ENCODE data around the gene NPIPB8. TPM values are rescaled to one million over a fixed set of nuclear protein-coding genes. Genes with fewer than 3 reads are reported as not detected.

NPIPB8 gene
- total and polyA plus RNA-seq, 2 donors (not counting 3 experiments of a cell fraction or from before 2014, with no cell fraction given), result 0.11 TPM; not detected in 1

GRCh38 chr16:28591355-28591754 lies 46.5 kb upstream of the NPIPB8 start:
- no peak for TF ChIP-seq GATA2 (IDR thresholded peaks at IDR 0.05; ENCODE audit: insufficient read depth, insufficient read length, low read depth, low read length)
- no peak for TF ChIP-seq EZH2 (IDR thresholded peaks at IDR 0.05; ENCODE audit: borderline replicate concordance, low read depth, low read length, severe bottlenecking)
- TF ChIP-seq MAX (IDR thresholded peaks at IDR 0.05; ENCODE audit: insufficient read depth, insufficient read length), result no peak
- no peak for TF ChIP-seq CTCF (IDR thresholded peaks at IDR 0.05; ENCODE audit: extremely low read depth in 1 of 2, insufficient read depth in 1 of 2, low read depth in 1 of 2, low read length in 2 of 2)
- no peak for TF ChIP-seq FOS (IDR thresholded peaks at IDR 0.05; ENCODE audit: borderline replicate concordance, insufficient read depth, low read length)
- TF ChIP-seq POLR2A (IDR thresholded peaks at IDR 0.05; ENCODE audit: low read depth, low read length), result no peak
- no peak for TF ChIP-seq POLR2AphosphoS5 (IDR thresholded peaks at IDR 0.05; ENCODE audit: insufficient read depth, low read depth, low read length)
- no peak for TF ChIP-seq MYC (IDR thresholded peaks at IDR 0.05; ENCODE audit: low read depth, low read length)
- no peak for TF ChIP-seq JUN (IDR thresholded peaks at IDR 0.05; ENCODE audit: borderline replicate concordance, insufficient read depth, insufficient read length, low read depth)

More at GRCh38 chr16:28591355-28591754, 46.5 kb upstream of the NPIPB8 start:
- Histone ChIP-seq H3K27me3 (ENCODE audit: control insufficient read depth in 2 of 2, insufficient read depth in 2 of 2, low read length in 2 of 2) (no peaks in the 10 kb centered on the region), H3K4me2 (ENCODE audit: insufficient read depth, low read length) (no peak overlapping the region), H3K9me3 (replicated peaks; ENCODE audit: control insufficient read depth, insufficient read depth, low read length) (no peaks in the 10 kb centered on the region), H3K79me2 (ENCODE audit: control insufficient read depth, insufficient read depth, low read length) (no peaks in the 10 kb centered on the region), H3K27ac (ENCODE audit: insufficient read depth, low read depth, low read length) (no peak overlapping the region), H3K36me3 (ENCODE audit: control insufficient read depth in 2 of 2, extremely low read depth in 1 of 2, insufficient read depth in 2 of 2, low read length in 2 of 2) (peaks cover 0 to 16% of the 10 kb centered on the region in 2 experiments), H3K4me3 (replicated peaks in 1 of 3; ENCODE audit: insufficient read depth in 1 of 3, low read depth in 1 of 3, low read length in 3 of 3) (no peak overlapping the region), H2AFZ (ENCODE audit: low read depth, low read length) (no peak overlapping the region), H3K9me1 (replicated peaks; ENCODE audit: control insufficient read depth, extremely low read depth, insufficient read depth, low read length) (no peaks in the 10 kb centered on the region), H3K9ac (replicated peaks; ENCODE audit: extremely low read depth, insufficient read depth, low read length) (no peak overlapping the region), H4K20me1 (replicated peaks; ENCODE audit: control insufficient read depth, extremely low read depth, insufficient read depth, low read length) (no peaks in the 10 kb centered on the region), H3K4me1 (ENCODE audit: control insufficient read depth, extremely low read depth, insufficient read depth, low read length) (no peaks in the 10 kb centered on the region)
- DNase-seq (ENCODE audit: low read depth, low spot score) (no peak), FAIRE-seq (no peak)
- no TSS peak for BruUV-seq (replicated peaks)
- dilution Hi-C loops (cut with MboI; ENCODE audit: extremely low pct_ligation_motif_present, low sequenced_read_pairs), result no loop called here
- ChIA-PET POLR2A (no interaction called here), CTCF (no interaction called here)
- intact Hi-C loops (cut with micrococcal nuclease), result no loop called here
